Metanephros (tissue), 2 donors: ENCODE measurements around the gene HUWE1. TPM values are rescaled to one million over a fixed set of nuclear protein-coding genes. Genes with fewer than 3 reads are reported as not detected.
A peak's percentile ranks its signal among the peaks of the same experiment; 100 is the strongest.

Experiments
- small RNA-seq: library from RNA; depleted of rRNA; stranded (forward); fragments of <200 nt; gene quantifications from one replicate; pipeline ENCODE3, GENCODE V24; 2014; ENCODE audit warnings: low replicate concordance
- total RNA-seq: library from RNA; depleted of rRNA; stranded (reverse); fragments of >200 nt; gene quantifications from one replicate; pipeline ENCODE4 v1.2.3, GENCODE V29; 2014

Gene HUWE1, protein sequence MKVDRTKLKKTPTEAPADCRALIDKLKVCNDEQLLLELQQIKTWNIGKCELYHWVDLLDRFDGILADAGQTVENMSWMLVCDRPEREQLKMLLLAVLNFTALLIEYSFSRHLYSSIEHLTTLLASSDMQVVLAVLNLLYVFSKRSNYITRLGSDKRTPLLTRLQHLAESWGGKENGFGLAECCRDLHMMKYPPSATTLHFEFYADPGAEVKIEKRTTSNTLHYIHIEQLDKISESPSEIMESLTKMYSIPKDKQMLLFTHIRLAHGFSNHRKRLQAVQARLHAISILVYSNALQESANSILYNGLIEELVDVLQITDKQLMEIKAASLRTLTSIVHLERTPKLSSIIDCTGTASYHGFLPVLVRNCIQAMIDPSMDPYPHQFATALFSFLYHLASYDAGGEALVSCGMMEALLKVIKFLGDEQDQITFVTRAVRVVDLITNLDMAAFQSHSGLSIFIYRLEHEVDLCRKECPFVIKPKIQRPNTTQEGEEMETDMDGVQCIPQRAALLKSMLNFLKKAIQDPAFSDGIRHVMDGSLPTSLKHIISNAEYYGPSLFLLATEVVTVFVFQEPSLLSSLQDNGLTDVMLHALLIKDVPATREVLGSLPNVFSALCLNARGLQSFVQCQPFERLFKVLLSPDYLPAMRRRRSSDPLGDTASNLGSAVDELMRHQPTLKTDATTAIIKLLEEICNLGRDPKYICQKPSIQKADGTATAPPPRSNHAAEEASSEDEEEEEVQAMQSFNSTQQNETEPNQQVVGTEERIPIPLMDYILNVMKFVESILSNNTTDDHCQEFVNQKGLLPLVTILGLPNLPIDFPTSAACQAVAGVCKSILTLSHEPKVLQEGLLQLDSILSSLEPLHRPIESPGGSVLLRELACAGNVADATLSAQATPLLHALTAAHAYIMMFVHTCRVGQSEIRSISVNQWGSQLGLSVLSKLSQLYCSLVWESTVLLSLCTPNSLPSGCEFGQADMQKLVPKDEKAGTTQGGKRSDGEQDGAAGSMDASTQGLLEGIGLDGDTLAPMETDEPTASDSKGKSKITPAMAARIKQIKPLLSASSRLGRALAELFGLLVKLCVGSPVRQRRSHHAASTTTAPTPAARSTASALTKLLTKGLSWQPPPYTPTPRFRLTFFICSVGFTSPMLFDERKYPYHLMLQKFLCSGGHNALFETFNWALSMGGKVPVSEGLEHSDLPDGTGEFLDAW (N-terminal part only)
- total RNA-seq: 137 TPM

DNA sequence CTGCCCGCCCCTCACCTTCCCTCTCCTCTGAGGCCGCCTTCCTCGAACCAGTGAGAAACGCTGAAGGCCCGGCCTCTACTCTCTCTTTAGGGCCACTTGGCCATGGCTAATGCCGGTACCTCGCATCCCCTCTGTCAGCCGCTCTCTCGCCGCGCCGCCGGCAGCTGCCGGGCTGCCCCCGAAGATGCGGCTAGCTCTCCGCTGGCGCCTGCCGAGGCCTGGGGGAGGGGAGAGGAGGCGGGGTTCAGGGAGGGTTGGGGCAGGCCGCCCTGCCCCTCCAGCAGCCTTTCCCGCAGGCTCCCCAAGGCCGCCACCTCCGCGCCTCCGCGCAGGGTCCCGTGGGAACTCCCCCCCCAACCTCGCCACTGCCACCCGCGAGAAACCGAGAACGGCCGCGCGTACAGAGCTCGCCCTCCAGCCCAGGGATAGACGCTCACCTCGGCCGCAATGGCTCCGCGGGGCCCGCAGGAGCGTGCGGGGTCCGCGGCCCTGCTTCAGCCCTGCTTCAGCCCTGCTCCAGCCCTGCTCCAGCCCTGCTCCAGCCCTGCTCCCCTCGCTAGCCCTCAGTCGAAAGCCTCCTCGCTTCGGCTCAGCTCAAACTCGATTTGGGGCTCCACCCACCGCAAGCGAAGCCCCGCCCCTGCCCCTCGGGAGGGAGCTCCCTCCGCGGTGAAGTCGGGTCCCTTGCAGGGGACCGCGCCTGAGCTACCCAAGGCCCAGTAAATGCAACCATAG lies at the start of gene HUWE1:
TSS of gene HUWE1 (minus strand) at position 569 of the 735 bp plus-strand sequence. CDS start 32,612 bp downstream, outside the sequence.

Small RNA genes within 50 kb of the gene (small RNA-seq; reads per million reads assigned to genes)
- gene MIR98 (304 reads per million, percentile 98 among the genes with 10 or more reads in this experiment), gene MIRLET7F2 (138 reads per million, percentile 98 among the genes with 10 or more reads in this experiment)
